ENCODE measurements around the gene STK32A.
"Not testable (repeated sequence)": the region's sequence is repeated elsewhere in the genome, so short reads cannot be mapped to it uniquely, and the experiment has no call there.

STK32A gene

DNA sequence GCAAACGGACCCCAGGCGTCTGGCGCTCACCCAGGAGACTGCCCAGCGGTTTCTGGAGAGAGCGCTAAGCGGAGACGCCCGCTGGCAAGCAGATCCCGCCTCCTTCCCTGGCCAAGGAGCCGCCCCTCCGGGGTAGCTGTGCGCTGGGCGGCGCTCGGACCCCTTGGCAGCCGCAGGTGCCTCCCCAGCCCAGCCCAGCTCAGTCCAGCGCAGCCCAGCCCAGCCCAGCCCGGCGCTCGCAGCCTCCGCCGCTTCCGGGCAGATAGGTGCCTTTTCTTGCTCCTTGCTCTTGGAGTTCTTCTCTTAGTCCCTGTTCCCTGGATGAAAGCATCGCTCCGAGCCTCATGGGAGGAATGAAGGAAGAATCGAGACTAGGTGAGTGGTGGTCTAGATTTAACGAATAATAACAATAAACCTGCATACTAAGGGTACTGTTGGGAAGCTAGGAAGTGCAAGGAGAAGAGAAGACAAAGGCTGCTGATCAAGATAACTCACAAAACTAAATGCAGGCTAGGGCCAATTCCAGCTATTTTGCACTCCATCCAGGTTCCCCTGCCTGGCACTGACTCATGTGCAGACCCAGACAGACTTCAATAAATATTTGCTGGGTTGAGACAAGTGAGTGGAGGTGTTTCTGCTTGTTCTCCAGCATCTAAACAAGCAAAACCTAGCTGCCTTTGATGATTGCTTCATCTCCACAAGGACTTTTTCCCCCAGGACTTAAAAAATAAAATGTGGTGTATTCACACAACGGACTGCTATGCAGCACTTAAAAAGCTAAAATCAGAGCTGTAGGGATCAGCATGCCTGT is at the start of gene STK32A:
Gene STK32A (plus strand): TSS at position 202 of the 811 bp plus-strand sequence. CDS start 4,609 bp downstream, outside the sequence.
- DNase-seq = no peak

DNA sequence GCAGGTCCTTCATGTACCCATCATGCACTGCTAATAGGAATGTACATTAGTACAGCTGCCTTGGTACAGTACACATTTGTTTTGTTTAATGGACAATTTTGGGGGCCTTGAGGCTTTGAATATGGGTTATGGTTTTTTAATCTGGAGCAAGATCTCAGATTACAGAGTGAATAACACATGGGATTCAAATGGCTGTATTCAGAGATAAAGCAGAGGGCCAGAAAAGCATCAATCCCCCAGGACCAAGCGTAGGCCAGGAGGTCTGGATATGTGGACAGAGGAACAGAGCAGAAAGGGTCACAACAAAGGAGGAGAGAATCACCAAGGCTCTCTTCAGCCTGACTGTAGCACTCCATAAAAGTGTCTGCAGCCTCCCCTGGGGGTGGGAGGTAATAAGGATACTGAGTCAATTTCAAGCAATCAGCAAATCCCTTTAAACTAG is 47.7 kb upstream of the STK32A start:
- no peak for DNase-seq

DNA sequence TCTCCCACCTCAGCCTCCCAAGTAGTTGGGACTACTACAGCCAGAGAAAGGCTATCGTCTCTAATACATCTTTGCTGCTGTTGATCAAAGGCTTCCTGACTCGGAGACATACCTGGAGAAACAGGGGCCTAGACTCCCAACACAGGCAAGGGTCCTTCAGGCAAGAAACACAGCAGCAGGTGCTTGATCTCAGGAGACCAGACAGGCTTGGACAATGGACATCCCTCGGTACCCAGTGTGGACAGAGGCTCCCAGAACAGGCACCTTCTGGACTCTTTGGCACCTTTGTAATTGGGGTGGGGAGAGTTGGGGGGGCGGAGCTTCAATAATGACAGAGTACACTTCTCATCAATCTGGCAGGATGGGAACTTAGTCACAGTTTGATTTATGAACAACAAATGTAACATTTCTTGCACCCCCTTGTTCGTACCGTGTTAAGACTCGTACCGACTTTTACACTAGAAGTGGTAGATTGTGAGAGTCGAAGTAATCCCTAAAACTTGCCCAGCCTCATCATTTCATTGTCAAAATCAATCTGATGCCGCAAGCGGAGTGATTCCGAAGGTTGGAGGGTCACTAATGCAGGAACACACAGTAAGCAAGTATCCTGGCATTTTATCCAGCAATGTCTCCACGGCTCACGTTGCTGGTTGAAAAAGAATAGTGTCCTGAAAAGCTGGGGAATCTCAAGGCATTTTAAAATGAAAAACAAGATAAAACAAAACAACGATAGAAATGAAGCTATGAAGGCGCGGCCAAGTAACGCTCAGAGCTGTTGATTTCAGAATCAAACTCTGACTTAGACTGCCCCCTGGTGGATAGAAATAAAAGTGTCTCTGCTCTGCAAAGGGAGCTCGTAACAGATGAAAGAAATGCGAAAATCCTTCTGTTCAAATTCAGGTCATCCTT is 46.4 kb upstream of the STK32A start:
- DNase-seq = peak; percentile 50

DNA sequence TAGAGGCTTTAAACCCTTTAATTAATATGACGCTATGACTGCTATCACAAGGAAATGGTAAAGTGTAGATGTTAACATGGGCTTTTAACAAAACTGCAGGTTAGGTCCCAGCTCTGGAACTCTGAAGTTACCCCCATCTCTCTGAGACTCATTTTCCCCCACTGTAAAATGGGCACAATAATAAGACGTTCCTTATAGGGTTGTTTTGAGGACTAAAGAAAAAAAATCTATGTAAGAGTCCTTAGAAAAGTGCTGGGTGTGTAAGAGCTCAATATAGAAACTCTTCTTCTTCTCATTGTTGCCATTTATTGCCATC is 45.8 kb upstream of the STK32A start:
- DNase-seq = no peak

DNA sequence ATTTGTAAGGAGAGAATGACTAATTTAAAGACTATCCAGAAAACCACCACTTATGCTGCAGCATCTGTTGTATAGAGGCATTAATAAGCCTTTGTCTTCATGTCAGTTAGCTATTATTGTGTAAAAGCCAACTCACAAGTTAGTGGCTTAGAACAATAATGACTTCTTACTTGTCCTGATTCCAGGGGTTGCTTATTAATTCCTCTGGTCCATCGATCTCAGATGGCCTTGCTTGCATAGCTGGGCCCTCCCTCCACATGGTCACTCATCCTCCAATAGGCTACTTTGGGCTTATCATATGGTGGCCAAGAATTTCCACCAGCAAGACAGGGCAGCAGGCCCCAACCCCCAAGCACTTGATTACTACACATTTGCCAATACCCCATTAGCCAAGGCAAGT is 44.5 kb upstream of the STK32A start:
- no peak for DNase-seq

DNA sequence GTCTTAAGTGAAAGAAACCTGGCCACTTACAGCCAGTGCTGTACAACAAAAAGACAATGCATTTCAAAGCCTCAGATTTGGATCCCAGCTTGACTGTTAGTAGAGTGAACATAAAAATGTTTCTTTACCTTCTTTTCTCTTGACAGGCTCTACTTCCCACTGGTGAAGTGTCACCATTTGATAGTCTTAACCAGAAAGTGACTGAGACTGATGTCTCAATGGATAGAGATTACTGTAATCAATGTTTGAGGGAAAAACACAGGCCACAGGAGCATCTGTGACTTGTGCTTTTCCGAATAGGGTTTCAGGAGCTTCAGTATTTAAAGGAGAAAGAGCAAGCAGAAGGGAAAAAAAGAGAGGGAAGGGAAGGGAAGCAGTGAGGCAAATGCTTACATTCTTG is 41.7 kb upstream of the STK32A start:
- no peak for DNase-seq

DNA sequence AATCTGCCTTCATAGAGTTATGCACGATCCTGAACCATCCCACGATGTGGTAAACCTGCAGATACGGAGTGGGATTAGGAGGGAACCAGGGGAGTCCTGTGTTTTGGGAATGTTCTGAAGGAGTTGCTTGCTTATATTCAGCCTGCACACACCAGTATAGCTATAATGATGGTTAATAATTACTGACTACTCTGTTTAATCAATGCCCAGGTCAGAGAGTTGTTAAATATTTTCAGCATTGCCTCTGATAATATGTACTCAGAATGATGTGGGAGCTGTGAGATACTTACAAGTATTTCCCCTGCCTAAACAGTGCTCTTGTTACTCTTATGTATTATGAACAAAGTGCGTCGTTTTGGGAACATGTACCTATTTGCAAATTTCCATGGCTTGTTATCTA is 34.8 kb upstream of the STK32A start:
- DNase-seq = no peak

DNA sequence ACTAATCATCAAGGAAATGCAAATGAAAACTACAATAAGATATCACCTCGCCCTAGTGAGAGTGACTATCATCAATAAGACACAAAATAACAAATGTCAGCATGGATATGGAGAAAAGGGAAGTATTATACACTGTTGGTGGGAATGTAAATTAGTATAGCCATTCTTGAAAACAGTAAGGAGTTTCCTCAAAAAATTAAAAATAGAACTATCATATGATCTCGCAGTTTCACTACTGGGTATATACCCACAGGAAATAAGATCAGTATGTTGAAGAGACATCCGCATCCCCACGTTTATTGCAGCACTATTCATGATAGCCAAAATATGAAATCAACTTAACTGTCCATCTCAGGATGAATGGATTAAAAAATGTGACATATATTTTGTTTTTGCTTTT is 31.6 kb upstream of the STK32A start:
- DNase-seq = no peak

DNA sequence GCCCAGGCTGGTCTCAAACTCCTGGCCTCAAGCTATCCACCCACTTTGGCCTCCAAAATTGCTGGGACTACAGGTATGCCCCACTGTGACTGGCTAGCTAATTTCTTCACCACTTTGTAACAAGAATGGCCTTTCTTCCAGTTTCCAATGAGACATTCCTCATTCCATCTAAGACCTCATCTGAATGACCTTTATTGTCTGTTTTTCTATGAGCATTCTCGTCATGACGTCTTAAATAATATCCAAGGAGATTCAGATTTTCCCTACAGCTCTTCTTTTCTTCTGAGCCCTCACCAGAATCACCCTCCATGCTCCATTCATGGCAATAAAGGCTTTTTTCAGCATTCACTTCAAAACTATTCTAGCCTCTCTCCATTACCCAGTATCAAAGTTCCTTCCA is 30.2 kb upstream of the STK32A start:
- DNase-seq = no peak

DNA sequence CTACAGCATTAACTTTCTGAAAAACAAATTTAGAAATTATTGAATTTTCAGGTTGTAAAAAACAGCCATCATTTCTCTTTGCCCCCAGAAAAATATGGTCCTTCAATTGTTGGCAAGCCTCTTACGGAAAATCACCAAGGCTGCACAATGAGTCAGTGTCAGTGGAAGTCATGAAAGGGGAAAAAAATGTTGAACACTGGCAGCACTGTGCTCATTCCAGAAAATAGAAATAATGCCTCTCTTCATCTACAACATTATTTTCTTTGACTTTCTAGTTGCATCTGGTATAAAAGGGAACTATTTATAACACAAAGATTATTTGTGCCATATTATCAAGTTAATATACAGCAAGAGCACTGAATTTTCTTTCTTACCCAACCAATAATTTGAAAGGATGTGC is 26.7 kb upstream of the STK32A start:
- DNase-seq = no peak

DNA sequence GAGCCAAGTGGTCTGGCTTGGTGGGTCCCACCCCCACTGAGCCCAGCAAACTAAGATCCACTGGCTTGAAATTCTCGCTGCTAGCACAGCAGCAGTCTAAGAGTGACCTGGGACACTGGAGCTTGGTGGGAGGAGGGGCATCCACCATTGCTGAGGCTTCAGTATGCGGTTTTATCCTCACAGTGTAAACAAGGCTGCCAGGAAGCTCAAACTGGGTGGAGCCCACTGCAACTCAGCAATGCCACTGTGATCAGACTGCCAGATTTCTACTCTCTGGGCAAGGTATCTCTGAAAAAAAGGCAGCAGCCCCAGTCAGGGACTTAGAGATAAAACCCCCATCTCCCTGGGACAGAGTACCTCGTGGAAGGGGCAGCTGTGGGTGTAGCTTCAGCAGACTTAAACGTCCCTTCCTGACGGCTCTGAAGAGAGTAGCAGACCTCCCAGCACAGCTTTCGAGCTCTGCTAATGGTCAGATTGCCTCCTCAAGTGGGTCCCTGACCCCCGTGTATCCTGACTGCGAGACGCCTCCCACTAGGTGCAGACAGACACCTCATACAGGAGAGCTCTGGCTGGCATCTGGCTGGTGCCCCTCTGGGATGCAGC is 18.2 kb upstream of the STK32A start:
- no peak for DNase-seq

DNA sequence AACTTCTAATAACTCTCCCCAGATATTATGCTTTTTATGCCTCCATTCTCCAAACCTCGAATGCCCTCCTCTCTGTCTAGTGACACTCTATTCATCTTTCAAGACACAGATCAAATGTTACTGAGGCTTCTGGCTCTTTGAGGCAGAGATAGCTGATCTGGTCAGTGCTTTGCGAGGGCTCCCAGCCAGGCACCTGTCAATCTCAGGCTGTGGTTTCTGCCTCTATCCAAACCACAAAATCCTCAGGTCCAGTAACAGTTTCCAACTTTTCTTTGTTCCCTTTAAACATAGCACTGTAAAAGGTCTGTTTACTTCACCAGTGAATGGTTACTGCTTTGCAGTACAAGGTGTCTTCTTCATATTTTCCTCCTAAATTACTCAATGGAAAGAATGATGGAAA is 11.5 kb upstream of the STK32A start:
- DNase-seq = no peak

DNA sequence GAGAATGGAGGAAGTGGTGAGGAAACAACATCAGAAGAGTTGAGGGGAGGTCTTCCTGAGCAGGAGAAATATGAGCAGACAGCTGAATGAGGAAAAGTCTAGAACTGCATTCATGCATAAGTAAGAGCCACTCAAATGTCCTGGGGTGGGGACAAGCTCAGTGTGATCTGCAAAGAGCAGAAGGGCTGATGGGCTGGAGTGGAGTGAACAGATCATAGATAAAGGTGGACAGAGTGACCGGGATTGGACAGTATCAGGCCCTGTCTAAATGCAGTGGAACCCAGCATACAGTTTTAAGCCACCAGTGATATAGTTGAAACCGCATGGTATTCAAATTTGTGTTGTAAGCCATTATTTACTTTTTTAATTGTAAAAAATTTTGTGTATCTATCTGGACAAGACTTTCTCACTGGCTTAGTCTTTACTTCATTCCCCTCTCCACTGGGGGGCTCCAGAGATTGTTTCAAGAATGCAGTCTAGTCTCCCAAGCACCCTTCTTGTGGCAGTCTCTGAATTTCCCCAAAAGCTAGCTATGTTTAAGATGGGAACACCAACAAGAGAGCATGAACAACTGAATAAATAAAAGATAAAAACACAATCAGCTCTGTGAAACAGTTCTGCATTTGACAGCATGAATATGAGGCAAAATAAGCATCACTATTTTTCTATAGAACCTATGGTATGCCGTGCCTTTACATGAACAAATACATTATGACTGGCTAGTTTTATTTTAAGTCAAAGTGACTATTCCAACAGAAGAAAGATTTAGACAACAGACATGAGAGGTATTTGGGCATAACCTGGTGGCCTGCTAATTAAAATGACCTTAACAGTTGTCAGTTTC is 10.7 kb upstream of the STK32A start:
- DNase-seq = no peak

DNA sequence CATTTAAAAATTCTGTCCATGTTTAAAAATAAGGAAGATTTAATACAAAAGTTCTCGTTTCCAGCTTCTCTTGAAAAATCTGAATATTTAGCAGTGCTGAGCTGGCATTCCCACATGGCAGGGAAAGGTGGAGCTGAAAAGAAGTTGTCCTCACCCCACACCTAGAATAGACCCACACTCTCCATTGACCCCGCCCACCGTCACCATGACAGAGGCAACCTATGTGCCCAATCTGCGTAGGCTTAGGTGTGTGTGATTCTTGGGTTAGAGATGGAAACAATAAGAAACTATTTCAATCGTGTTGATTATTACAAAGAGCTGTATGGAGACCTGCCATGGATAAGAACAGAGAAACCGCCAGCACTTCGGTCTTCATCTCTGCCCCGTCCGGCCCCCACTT is 8.9 kb upstream of the STK32A start:
- no peak for DNase-seq

DNA sequence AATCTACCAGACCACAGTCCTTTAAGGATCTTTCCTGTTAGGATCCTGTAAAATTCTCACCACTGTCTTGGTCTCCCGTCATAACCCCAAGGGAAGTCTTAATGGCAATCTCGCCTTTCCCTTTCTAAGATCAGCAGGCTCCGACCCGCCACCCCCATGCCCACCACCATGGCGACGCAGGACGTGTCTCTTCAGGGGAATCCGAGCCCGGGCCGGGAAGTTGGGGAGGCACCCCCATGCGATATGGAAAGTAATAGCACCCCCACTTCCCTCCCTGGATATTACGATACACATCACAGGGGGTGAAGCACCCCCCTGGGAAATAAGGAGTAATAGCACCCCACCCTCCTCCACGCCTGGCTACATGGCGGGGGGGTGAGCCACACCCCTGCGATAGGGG is 8.3 kb upstream of the STK32A start:
- DNase-seq = no peak

DNA sequence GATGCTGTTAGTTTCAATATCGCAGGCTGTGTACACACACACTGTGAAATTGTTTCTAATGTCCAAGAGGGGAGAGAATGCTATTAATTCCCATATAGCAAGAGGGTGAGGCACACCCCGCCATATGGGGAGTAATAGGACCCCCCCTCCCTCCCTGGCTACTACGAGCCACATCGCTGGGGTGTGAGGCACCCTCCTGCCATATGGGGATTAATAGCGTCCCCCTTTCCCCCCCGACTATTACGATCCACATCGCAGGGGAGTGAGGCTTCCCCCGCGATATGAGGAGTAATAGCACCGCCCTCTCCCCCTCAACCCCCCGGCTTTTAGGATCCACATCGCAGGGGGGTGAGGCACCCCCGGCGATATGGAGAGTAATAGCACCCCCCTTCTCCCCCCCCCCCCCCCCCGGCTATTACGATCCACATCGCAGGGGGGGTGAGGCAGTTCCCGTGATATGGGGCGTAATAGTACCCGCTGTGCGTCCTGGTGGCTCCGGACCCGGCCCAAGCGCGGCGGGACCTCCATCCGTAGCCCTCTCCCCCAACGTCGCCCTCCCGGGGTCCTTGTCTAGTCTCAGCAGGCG is 494 bp upstream of the STK32A start:
- DNase-seq = no peak

DNA sequence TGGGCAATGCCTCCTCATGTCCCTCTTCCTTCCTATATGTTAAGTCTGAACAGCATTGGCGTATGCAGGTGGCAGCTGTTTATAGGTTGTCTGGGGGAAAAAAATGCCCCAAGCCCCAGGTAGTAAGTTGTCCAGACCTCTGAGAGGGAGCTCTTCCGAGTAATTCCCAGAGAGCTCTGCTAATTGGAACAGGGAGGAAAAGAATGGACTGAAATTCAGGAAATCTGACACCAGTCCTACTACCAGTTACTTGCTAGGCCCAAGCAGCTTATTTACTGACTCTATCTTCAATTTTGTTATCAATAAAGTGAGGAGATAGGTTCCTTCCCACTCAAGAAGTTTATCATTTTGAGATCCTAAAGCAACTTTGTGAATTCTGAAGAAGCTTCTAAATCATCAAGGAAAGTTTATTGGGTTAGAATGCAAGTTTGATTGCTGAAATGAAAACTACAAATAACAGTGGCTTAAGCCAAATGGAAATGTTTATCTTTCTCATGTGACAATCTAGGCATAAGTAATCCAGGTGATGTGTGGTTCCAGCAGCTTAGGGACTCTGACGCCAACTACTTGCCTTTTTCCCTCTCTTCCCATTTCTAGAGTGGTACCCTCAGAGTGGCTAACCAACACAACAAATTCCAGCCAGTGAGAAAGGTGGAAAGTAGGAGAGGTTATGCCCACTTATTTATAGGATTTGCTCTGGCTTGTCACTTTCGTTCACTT is 5.6 kb downstream of the STK32A start:
- no peak for DNase-seq

DNA sequence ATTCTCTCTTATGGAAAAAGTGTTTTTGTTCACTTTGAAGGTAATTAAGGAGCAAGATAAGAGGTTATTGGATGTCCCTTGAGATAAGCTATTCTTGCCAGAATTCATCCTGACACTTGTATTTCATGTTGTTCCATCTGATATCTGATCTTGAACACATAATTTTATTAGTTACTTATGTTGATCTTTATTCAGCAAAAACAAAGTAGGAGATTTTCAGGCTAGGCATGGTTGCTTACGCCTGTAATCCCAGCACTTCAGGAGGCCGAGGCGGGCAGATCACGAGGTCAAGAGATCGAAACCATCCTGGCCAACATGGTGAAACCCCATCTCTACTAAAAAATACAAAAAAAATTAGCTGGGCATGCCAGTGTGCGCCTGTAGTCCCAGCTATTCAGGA is 8.4 kb downstream of the STK32A start:
- DNase-seq = not testable (repeated sequence)

DNA sequence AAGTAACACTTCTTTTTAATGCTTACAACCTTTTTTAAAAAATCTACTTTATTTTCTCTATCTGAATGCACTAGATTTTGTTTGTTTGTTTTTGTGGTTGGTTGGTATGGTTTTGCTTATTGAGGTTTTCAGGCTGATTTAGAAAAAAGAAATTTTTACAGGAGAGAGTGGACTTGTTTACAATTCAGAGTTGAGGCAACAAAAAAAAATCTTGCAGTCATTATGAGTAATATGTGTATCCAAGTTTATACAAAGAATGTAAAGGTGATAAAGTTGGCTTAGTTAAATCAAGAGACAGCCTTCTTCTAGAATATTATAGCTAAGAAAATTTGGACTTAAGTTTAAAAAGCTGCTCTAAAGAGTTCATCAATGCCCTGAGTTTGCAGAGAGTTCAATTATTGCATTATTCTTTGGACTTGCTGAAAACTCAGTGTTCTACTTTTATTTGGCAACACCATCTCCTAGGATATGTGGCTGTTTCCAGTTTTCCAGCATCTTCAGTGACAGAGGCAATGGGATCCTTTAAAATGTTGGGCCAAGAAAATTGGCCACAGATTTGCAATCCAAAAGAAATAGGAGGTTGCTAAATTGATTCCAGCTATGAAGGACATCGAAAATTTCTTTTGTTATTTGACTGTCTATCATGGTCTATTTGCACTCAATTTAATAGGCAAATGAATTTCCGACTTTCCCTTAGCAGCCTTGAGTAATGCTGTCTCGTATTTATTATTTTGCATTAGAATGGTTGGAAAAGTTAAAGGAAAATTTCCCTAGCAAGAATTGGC is 10.7 kb downstream of the STK32A start:
- DNase-seq = no peak

DNA sequence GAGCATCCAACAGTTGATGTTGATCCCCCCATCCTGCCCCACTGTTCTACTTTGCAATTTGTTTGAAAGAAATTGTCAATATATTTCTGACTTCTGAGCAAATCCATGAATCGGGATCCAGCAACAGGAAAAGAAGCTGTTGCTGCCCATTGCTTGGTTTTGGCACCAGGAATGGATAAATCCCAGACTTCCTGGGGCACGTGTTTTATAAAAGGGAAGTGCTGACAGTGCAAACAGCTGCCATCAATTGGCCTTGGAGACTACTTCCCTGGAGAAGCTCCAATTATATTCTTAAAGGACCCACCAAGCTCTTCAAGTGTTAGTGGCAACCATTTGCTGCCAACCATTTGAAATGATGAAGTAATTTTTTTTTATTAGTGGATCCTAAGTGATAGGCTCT is 13.7 kb downstream of the STK32A start:
- no peak for DNase-seq

DNA sequence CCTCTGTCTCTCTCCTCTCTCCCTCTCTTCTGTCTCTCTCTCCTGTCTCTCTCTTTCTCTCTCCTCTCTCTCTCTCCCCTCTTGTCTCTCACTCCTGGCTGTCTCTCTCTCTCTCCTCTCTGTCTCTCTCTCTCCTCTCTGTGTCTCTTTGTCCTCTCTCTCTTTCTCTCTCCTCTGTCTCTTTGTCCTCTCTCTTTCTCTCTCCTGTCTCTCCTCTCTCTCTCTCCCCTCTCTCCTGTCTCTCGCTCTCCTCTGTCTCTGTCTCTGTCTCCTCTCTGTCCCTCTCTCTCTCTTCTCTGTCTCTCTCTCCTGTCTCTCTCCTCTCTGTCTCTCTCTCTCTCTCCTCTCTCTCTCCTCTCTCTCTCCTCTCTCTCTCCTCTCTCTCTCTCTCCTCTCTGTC is 25.0 kb downstream of the STK32A start:
- no peak for DNase-seq

Measured in stimulated activated CD4-positive, alpha-beta T cell treated with anti-CD3 and anti-CD28 coated beads, Interleukin-4, amount 100 ng/mL, for 24 hours (primary cell).